Kidney (tissue), 14 donors: Measurements from ENCODE around the gene MAOA. TPM values are rescaled to one million over a fixed set of nuclear protein-coding genes. Genes with fewer than 3 reads are reported as not detected.

Experiments
- DNase-seq, 5 donors: peaks; one replicate each; pipeline ENCODE4 v3.0.0-alpha.2; 2013 to 2020
- FAIRE-seq: peaks from 2 replicates; lab custom pipeline; 2012; peaks lifted over from hg19 to GRCh38; lab: Jason Lieb, UNC
- H3K27ac ChIP-seq, 2 donors: one replicate each; pipeline ENCODE4 v1.7.0; 2013; ENCODE audit warnings: low read depth in 2 of 2, low read length in 2 of 2, inconsistent platforms in 1 of 2
- H3K27me3 ChIP-seq: one replicate; pipeline ENCODE4 v1.7.1; 2013; ENCODE audit warnings: low read length, inconsistent platforms; ENCODE audit not compliant: control insufficient read depth, insufficient read depth
- H3K36me3 ChIP-seq, 3 donors: one replicate each; pipeline versions ENCODE4 v1.7.0 to v1.7.1; 2013; ENCODE audit warnings: low read length in 3 of 3, control low read depth in 1 of 3, inconsistent platforms in 1 of 3; ENCODE audit not compliant: insufficient read depth in 3 of 3, control insufficient read depth in 2 of 3
- H3K4me1 ChIP-seq, 3 donors: one replicate each; pipeline versions ENCODE4 v1.7.0 to v1.7.1; 2013; ENCODE audit warnings: low read length in 3 of 3, inconsistent platforms in 1 of 3, low read depth in 1 of 3; ENCODE audit not compliant: control insufficient read depth in 2 of 3, insufficient read depth in 2 of 3
- H3K4me3 ChIP-seq, 3 donors: one replicate each; pipeline versions ENCODE4 v1.7.0 to v1.8.1; 2013; ENCODE audit warnings: low read length in 3 of 3, control low read depth in 1 of 3, inconsistent platforms in 1 of 3
- H3K9ac ChIP-seq, 3 donors: one replicate each; pipeline versions ENCODE4 v1.7.0 to v1.7.1; 2013; ENCODE audit warnings: low read length in 3 of 3, control low read depth in 1 of 3, inconsistent platforms in 1 of 3
- H3K9me3 ChIP-seq, 3 donors: one replicate each; pipeline versions ENCODE4 v1.7.0 to v1.7.1; 2013; ENCODE audit warnings: low read length in 3 of 3, control low read depth in 1 of 3, inconsistent platforms in 1 of 3; ENCODE audit not compliant: control insufficient read depth in 2 of 3, insufficient read depth in 1 of 3
- intact Hi-C: fragments of 100-400 bp; cut with DNase I; formaldehyde crosslinking; loops from one replicate; pipeline ENCODE4 v1.11.1; 2022
- polyA plus RNA-seq: library from polyadenylated mRNA; stranded (reverse); fragments of 350-450 nt; fragmentation: Illumina TruSeq; extraction: RNeasy Lipid Tissue Mini Kit (QIAGEN cat#74804); gene quantifications from one replicate; pipeline ENCODE4 v1.2.3, GENCODE V29; 2014; ENCODE audit warnings: low read depth, low replicate concordance; ENCODE audit not compliant: insufficient read depth
- total RNA-seq: library from RNA; stranded (reverse); fragmentation: NEBNext Ultra II Directional; extraction: Animal tissue kit (Norgen Biotek cat#: 25700); gene quantifications from one replicate; pipeline ENCODE4 v1.2.1, GENCODE V29; 2021
- TF ChIP-seq, protein P1 (sequence below): IDR thresholded peaks from 3 replicates; pipeline ENCODE4 v1.5.1; 2012; ENCODE audit warnings: mild to moderate bottlenecking, moderate library complexity, borderline replicate concordance; ENCODE audit not compliant: insufficient read depth; ENCODE audit errors: extremely low read depth
- donor health status: control.
- donor health status: control.
- donor health status: control.
- donor health status: control.
- donor health status: control.
- donor health status: DM: yes; HTN: yes; CAD: no.
- donor health status: Normal renal cell carcinoma (clear cell type).

Gene MAOA
- total and polyA plus RNA-seq, 2 donors from 2014 or later = 134 to 227 TPM

DNA sequence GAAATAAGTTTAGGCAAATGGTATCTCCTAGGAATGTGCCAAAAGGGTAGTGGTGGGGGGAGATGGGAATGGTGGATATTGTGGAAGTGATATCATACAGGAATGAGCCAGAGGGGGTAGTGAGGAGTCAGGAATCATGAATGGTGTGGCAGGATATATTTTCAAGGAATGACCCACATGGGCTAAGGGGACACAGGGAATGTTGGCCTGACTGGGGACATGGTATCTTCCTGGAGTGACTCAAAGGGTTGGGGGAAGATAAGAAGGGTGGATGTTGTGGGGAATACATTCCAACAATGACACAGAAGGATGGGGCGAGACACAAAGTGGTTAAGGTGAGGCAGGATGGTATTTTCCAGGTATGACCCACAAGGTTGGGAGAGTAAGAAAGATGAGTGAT lies 60.6 kb downstream of the MAOA start:
- Histone ChIP-seq H3K9ac (no peak overlapping the region), H3K36me3 (peaks cover 0 to 6% (median 0%) of the 10 kb centered on the region in 3 donors), H3K27me3 (no peaks in the 10 kb centered on the region), H3K4me3 (no peak overlapping the region), H3K9me3 (peaks cover 0 to 1% (median 0%) of the 10 kb centered on the region in 3 donors), H3K27ac (no peak overlapping the region), H3K4me1 (no peaks in the 10 kb centered on the region)
- TF ChIP-seq, protein P1, sequence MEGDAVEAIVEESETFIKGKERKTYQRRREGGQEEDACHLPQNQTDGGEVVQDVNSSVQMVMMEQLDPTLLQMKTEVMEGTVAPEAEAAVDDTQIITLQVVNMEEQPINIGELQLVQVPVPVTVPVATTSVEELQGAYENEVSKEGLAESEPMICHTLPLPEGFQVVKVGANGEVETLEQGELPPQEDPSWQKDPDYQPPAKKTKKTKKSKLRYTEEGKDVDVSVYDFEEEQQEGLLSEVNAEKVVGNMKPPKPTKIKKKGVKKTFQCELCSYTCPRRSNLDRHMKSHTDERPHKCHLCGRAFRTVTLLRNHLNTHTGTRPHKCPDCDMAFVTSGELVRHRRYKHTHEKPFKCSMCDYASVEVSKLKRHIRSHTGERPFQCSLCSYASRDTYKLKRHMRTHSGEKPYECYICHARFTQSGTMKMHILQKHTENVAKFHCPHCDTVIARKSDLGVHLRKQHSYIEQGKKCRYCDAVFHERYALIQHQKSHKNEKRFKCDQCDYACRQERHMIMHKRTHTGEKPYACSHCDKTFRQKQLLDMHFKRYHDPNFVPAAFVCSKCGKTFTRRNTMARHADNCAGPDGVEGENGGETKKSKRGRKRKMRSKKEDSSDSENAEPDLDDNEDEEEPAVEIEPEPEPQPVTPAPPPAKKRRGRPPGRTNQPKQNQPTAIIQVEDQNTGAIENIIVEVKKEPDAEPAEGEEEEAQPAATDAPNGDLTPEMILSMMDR = no peak
- DNase-seq (no peak), FAIRE-seq (no peak)
- intact Hi-C loops = no loop called here

DNA sequence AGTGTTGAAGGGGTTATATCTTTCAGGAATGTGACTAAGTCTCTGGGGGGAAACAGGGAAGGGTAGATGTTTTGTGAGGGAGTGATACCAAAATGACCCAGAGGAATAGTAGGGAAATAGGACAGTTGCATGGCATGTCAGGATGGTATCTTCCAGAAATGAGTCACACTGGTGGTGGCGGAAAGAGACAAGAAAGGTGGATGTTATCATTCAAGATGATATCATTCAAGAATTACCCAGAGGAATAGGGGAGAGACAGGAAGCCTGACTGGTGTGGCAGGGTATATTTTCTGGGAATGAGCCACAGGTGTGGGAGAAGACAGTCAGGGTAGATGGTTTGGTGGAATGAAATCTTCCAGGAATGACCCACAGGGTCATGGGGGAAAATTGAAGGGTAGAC lies 61.1 kb downstream of the MAOA start:
- intact Hi-C loops = no loop called here
- Histone ChIP-seq H3K36me3 (peaks cover 0 to 6% (median 0%) of the 10 kb centered on the region in 3 donors), H3K4me3 (no peak overlapping the region), H3K4me1 (no peaks in the 10 kb centered on the region), H3K27ac (no peak overlapping the region), H3K27me3 (no peaks in the 10 kb centered on the region), H3K9ac (no peak overlapping the region), H3K9me3 (peaks cover 0 to 1% (median 0%) of the 10 kb centered on the region in 3 donors)
- FAIRE-seq = no peak
- no peak for DNase-seq
- TF ChIP-seq, protein P1 = no peak

DNA sequence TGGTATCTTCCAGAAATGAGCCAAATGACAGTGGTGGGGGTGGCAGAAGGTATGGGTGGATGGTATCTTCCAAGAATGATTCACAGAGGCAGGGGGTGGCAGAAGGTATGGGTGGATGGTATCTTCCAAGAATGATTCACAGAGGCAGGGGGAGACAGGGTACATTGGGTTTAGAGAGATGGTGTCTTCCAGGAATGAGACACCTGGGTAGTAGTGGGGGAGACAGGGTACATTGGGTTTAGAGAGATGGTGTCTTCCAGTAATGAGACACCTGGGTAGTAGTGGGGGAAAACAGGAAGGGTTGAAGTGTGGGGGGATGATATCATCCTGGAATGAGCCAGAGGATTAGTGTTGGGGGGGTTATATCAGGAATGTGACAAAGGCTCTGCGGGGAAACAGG lies 62.0 kb downstream of the MAOA start:
- H3K36me3 ChIP-seq = peaks cover 0 to 4% (median 0%) of the 10 kb centered on the region in 3 donors
- H3K4me1 ChIP-seq = no peaks in the 10 kb centered on the region
- DNase-seq (no peak), FAIRE-seq (no peak)
- H3K4me3 ChIP-seq = no peak overlapping the region
- TF ChIP-seq, protein P1 = no peak
- intact Hi-C loops = no loop called here
- peaks cover 0 to 1% (median 0%) of the 10 kb centered on the region in 3 donors for H3K9me3 ChIP-seq
- no peak overlapping the region for H3K9ac ChIP-seq
- no peak overlapping the region for H3K27ac ChIP-seq
- H3K27me3 ChIP-seq = no peaks in the 10 kb centered on the region

DNA sequence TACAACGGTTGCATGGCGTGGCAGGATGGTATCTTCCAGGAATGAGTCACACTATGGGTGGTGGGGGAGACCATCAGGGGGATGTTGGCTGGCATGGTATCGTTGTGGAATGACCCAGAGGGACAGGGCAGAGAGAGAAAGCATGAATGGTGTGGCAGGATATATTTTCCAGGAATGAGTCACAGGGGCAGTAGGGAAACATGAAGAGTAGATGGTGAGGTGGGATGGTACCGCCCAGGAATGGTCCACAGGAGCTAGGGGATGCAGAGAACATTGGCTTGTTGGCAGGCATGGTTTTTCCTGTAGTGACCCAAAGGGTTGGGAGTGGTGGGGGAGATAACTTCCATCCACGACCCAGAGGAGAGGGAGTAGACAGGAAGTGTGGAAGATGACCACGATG lies 62.4 kb downstream of the MAOA start:
- intact Hi-C loops = no loop called here
- no peak overlapping the region for H3K27ac ChIP-seq
- H3K9ac ChIP-seq = no peak overlapping the region
- no peaks in the 10 kb centered on the region for H3K27me3 ChIP-seq
- peaks cover 0 to 1% (median 0%) of the 10 kb centered on the region in 3 donors for H3K9me3 ChIP-seq
- H3K36me3 ChIP-seq = no peaks in the 10 kb centered on the region
- TF ChIP-seq, protein P1 = no peak
- no peaks in the 10 kb centered on the region for H3K4me1 ChIP-seq
- DNase-seq = no peak
- FAIRE-seq = no peak
- no peak overlapping the region for H3K4me3 ChIP-seq
